ENCODE data around the gene ALKBH5. TPM values are rescaled to one million over a fixed set of nuclear protein-coding genes. Genes with fewer than 3 reads are reported as not detected.

The ALKBH5 gene
- total RNA-seq, 1 donor from 2014 or later: 92.6 TPM

DNA sequence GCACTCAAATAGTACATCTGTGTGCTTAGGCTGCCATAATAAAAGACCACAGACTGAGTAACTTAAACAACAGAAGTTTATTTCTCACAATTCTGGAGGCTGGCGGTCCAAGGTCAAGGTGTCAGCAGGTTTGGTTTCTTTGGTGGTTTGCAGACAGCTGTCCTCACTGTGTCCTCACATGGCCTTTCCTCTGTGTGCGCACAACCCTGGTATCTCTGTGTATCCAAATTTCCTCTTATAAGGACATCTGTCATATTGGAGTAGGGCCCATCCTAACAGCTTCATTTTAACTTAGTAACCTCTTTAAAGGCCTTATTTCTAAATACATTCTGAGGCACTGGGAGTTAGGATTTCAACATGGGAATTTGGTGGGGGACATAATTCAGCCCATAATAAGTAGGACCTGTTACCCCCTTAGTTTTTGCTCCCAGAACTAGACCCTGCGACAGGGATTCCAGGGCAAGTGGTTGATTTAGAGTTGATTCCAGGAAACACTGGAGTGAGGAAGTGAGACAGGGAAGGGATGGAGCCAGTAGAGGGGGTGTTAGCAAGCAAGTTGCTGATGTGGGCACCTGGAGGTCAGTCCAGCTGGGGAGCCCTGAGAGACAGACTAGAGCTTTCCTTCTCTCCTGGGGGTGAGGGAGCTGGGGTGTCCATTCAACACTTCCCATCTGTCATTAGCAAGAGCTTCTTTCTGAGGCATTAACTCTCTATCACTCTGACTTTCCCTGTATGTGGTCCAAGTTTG is 10.9 kb upstream of the ALKBH5 start:
- FAIRE-seq: no peak
- Mint-ChIP-seq H3K4me1 (ENCODE audit: low read depth, unreplicated experiment) (no peaks in the 10 kb centered on the region), H3K9me3 (ENCODE audit: unreplicated experiment) (no peaks in the 10 kb centered on the region), H3K36me3 (ENCODE audit: low read depth, unreplicated experiment) (peaks cover 4% of the 10 kb centered on the region), H3K4me3 (ENCODE audit: unreplicated experiment) (no peak overlapping the region), H3K27me3 (ENCODE audit: low read depth, unreplicated experiment) (peaks cover 22% of the 10 kb centered on the region), H3K27ac (ENCODE audit: unreplicated experiment) (no peak overlapping the region)
- Histone ChIP-seq H3K4me3 (ENCODE audit: insufficient read depth, low read depth, low read length) (no peak overlapping the region), H3K9ac (ENCODE audit: low read length) (no peak overlapping the region), H3K4me2 (ENCODE audit: low read length) (no peak overlapping the region), H2AFZ (ENCODE audit: low read depth, low read length) (no peak overlapping the region), H3K27ac (ENCODE audit: low read depth, low read length) (no peak overlapping the region), H3K36me3 (ENCODE audit: insufficient read depth, low read length) (no peaks in the 10 kb centered on the region), H3K79me2 (ENCODE audit: insufficient read depth, low read length) (no peaks in the 10 kb centered on the region), H3K9me3 (ENCODE audit: insufficient read depth, low read depth, low read length) (no peaks in the 10 kb centered on the region), H4K20me1 (ENCODE audit: insufficient read depth, low read length) (no peaks in the 10 kb centered on the region), H3K27me3 (ENCODE audit: insufficient read depth, low read length) (no peaks in the 10 kb centered on the region), H3K4me1 (ENCODE audit: insufficient read depth, low read length) (no peaks in the 10 kb centered on the region)
- no peak for DNase-seq (ENCODE audit: low read depth)
- TF ChIP-seq EZH2 (IDR thresholded peaks at IDR 0.05; ENCODE audit: insufficient read depth, low read length) (no peak), CTCF (IDR thresholded peaks at IDR 0.05; ENCODE audit: insufficient read depth, low read depth, low read length) (no peak)

DNA sequence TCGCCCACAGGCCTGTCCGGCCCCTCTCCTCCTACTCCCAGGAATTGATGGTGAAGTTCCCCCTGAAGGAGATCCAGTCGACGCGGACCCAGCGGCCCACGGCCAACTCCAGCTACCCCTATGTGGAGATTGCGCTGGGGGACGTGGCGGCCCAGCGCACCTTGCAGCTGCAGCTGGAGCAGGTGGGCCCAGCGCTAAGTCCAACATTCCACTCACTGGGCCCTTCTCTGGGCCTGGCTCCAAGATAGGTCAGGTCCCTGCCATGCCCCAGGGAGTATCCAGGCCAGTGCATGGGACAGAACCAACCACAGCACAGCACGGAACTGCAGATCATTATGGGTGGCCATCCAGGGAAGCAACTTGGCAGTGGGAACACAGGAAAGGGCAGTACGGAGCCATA is 9.9 kb upstream of the ALKBH5 start:
- DNase-seq (ENCODE audit: low read depth): no peak
- TF ChIP-seq CTCF (IDR thresholded peaks at IDR 0.05; ENCODE audit: insufficient read depth, low read depth, low read length) (no peak), EZH2 (IDR thresholded peaks at IDR 0.05; ENCODE audit: insufficient read depth, low read length) (no peak)
- Histone ChIP-seq H3K4me1 (ENCODE audit: insufficient read depth, low read length) (no peaks in the 10 kb centered on the region), H3K36me3 (ENCODE audit: insufficient read depth, low read length) (no peaks in the 10 kb centered on the region), H3K4me3 (ENCODE audit: insufficient read depth, low read depth, low read length) (no peak overlapping the region), H3K9ac (ENCODE audit: low read length) (no peak overlapping the region), H3K79me2 (ENCODE audit: insufficient read depth, low read length) (no peaks in the 10 kb centered on the region), H3K9me3 (ENCODE audit: insufficient read depth, low read depth, low read length) (no peaks in the 10 kb centered on the region), H2AFZ (ENCODE audit: low read depth, low read length) (no peak overlapping the region), H3K27ac (ENCODE audit: low read depth, low read length) (no peak overlapping the region), H4K20me1 (ENCODE audit: insufficient read depth, low read length) (no peaks in the 10 kb centered on the region), H3K27me3 (ENCODE audit: insufficient read depth, low read length) (no peaks in the 10 kb centered on the region), H3K4me2 (ENCODE audit: low read length) (no peak overlapping the region)
- H3K9me3 Mint-ChIP-seq (ENCODE audit: unreplicated experiment): no peaks in the 10 kb centered on the region
- H3K27ac Mint-ChIP-seq (ENCODE audit: unreplicated experiment): no peak overlapping the region
- no peak for FAIRE-seq
- H3K36me3 Mint-ChIP-seq (ENCODE audit: low read depth, unreplicated experiment): peaks cover 4% of the 10 kb centered on the region
- H3K4me3 Mint-ChIP-seq (ENCODE audit: unreplicated experiment): no peak overlapping the region
- peaks cover 22% of the 10 kb centered on the region for H3K27me3 Mint-ChIP-seq (ENCODE audit: low read depth, unreplicated experiment)
- no peaks in the 10 kb centered on the region for H3K4me1 Mint-ChIP-seq (ENCODE audit: low read depth, unreplicated experiment)

- H3K27me3 ChIP-seq (ENCODE audit: insufficient read depth, low read length): no peaks in the 10 kb centered on the region
- no peaks in the 10 kb centered on the region for H3K36me3 ChIP-seq (ENCODE audit: insufficient read depth, low read length)
- FAIRE-seq: no peak
- H3K4me3 ChIP-seq (ENCODE audit: insufficient read depth, low read depth, low read length): no peak overlapping the region
- Mint-ChIP-seq H3K4me1 (ENCODE audit: low read depth, unreplicated experiment) (peaks cover 2% of the 10 kb centered on the region), H3K36me3 (ENCODE audit: low read depth, unreplicated experiment) (peaks cover 4% of the 10 kb centered on the region), H3K27ac (ENCODE audit: unreplicated experiment) (no peak overlapping the region), H3K9me3 (ENCODE audit: unreplicated experiment) (peaks cover 2% of the 10 kb centered on the region), H3K4me3 (ENCODE audit: unreplicated experiment) (no peak overlapping the region), H3K27me3 (ENCODE audit: low read depth, unreplicated experiment) (peaks cover 19% of the 10 kb centered on the region)
- H3K9me3 ChIP-seq (ENCODE audit: insufficient read depth, low read depth, low read length): no peaks in the 10 kb centered on the region
- H3K4me2 ChIP-seq (ENCODE audit: low read length): no peak overlapping the region
- no peaks in the 10 kb centered on the region for H3K79me2 ChIP-seq (ENCODE audit: insufficient read depth, low read length)
- DNase-seq (ENCODE audit: low read depth): no peak
- TF ChIP-seq EZH2 (IDR thresholded peaks at IDR 0.05; ENCODE audit: insufficient read depth, low read length): no peak
- no peak for TF ChIP-seq CTCF (IDR thresholded peaks at IDR 0.05; ENCODE audit: insufficient read depth, low read depth, low read length)
- no peaks in the 10 kb centered on the region for H4K20me1 ChIP-seq (ENCODE audit: insufficient read depth, low read length)
- H3K27ac ChIP-seq (ENCODE audit: low read depth, low read length): no peak overlapping the region
- H3K9ac ChIP-seq (ENCODE audit: low read length): no peak overlapping the region
- H2AFZ ChIP-seq (ENCODE audit: low read depth, low read length): no peak overlapping the region
- peaks cover under 1% of the 10 kb centered on the region for H3K4me1 ChIP-seq (ENCODE audit: insufficient read depth, low read length)
Observed at GRCh38 chr17:18176176-18176575, 7.5 kb upstream of the ALKBH5 start.
